H7 (cell line): ENCODE measurements around the gene ANXA2R. TPM values are rescaled to one million over a fixed set of nuclear protein-coding genes. Genes with fewer than 3 reads are reported as not detected.

Experiments
- total RNA-seq: library from RNA; depleted of rRNA; stranded (reverse); fragments of >200 nt; shearing (Covaris generic); gene quantifications from 2 replicates; pipeline ENCODE4 v1.2.3, GENCODE V29; 2014; rRNA removed

Gene ANXA2R
- total RNA-seq, 1 experiment from 2014 or later, result 0.83 TPM

Other genes with a start within 250 kb of the ANXA2R start
- 44.9 and 56.9 TPM in 2 replicates for gene SELENOP, start 228.4 kb downstream of the ANXA2R start, total RNA-seq
- gene ZNF131, start 80.6 kb upstream of the ANXA2R start, total RNA-seq, result 34.3 and 34.6 TPM in 2 replicates
- not detected in 2 replicates for gene NIM1K, start 151.9 kb upstream of the ANXA2R start, total RNA-seq